GM23338 (cell line): ENCODE measurements around the gene NDUFB2. TPM values are rescaled to one million over a fixed set of nuclear protein-coding genes. Genes with fewer than 3 reads are reported as not detected.

Experiments
- ATAC-seq: fragments of 200-7000 bp; cut with Tn5 transposase; 3 replicates; pipeline ENCODE4 v1.9.1; 2020
- DNase-seq: peaks from one replicate; pipeline ENCODE4 v3.0.0-alpha.2; 2015; ENCODE audit warnings: low spot score
- H2AFZ ChIP-seq: fragments of 200-600 bp; sonication (generic); 2 replicates; pipeline ENCODE4 v1.8.0; 2016; ENCODE audit warnings: antibody characterized with exemption, mild to moderate bottlenecking, moderate library complexity
- H3F3A ChIP-seq: fragments of 200-600 bp; sonication (generic); replicated peaks from 2 replicates; pipeline ENCODE4 v1.8.0; 2017; ENCODE audit warnings: antibody characterized with exemption, mixed run types, low read depth
- H3K27ac ChIP-seq: fragments of 200-600 bp; sonication (generic); 2 replicates; pipeline ENCODE4 v1.6.1; 2016; ENCODE audit warnings: low read depth
- H3K27me3 ChIP-seq: fragments of 200-600 bp; sonication (generic); 2 replicates; pipeline ENCODE4 v1.8.0; 2016; ENCODE audit warnings: mild to moderate bottlenecking, mixed run types, moderate library complexity; ENCODE audit not compliant: insufficient read depth
- H3K36me3 ChIP-seq: fragments of 200-600 bp; sonication (generic); 2 replicates; pipeline ENCODE4 v1.8.0; 2016; ENCODE audit warnings: mild to moderate bottlenecking; ENCODE audit not compliant: insufficient read depth
- H3K4me1 ChIP-seq: fragments of 200-600 bp; sonication (generic); 2 replicates; pipeline ENCODE4 v1.8.0; 2016; ENCODE audit warnings: mild to moderate bottlenecking, moderate library complexity; ENCODE audit not compliant: insufficient read depth
- H3K4me2 ChIP-seq: fragments of 200-600 bp; sonication (generic); 2 replicates; pipeline ENCODE4 v1.7.1; 2017; ENCODE audit warnings: mixed run types
- H3K4me3 ChIP-seq: fragments of 200-600 bp; sonication (generic); 2 replicates; pipeline ENCODE4 v1.6.1; 2016; ENCODE audit warnings: mixed run types
- H3K79me2 ChIP-seq: fragments of 200-600 bp; sonication (generic); replicated peaks from 2 replicates; pipeline ENCODE4 v1.8.0; 2017; ENCODE audit warnings: mild to moderate bottlenecking; ENCODE audit not compliant: insufficient read depth
- H3K9me2 ChIP-seq: fragments of 200-600 bp; sonication (generic); 2 replicates; pipeline ENCODE4 v1.8.0; 2017; ENCODE audit not compliant: insufficient read depth
- H4K20me1 ChIP-seq: fragments of 200-600 bp; sonication (generic); replicated peaks from 2 replicates; pipeline ENCODE4 v1.8.0; 2017; ENCODE audit warnings: mild to moderate bottlenecking; ENCODE audit not compliant: insufficient read depth
- H3K27ac Mint-ChIP-seq: 2 replicates; pipeline ENCODE4 v1.8.0; 2020; ENCODE audit warnings: inconsistent platforms, mild to moderate bottlenecking, moderate library complexity, mixed read lengths
- H3K27me3 Mint-ChIP-seq: 3 replicates; pipeline ENCODE4 v1.8.0; 2022; ENCODE audit warnings: low read depth, mild to moderate bottlenecking, moderate library complexity, mixed read lengths, inconsistent platforms; ENCODE audit not compliant: insufficient read depth, poor library complexity
- H3K36me3 Mint-ChIP-seq: 3 replicates; pipeline ENCODE4 v1.8.0; 2021; ENCODE audit warnings: low read depth, mild to moderate bottlenecking, inconsistent platforms, moderate library complexity, mixed read lengths
- H3K4me1 Mint-ChIP-seq: 3 replicates; pipeline ENCODE4 v1.8.0; 2020; ENCODE audit warnings: mild to moderate bottlenecking, inconsistent platforms, mixed read lengths
- H3K4me3 Mint-ChIP-seq: 3 replicates; pipeline ENCODE4 v1.8.0; 2021; ENCODE audit warnings: moderate library complexity, mild to moderate bottlenecking, inconsistent platforms, mixed read lengths
- H3K9me3 Mint-ChIP-seq: 3 replicates; pipeline ENCODE4 v1.8.0; 2020; ENCODE audit warnings: moderate library complexity, mild to moderate bottlenecking, inconsistent platforms, mixed read lengths
- CREB1 ChIP-seq: fragments of 250-450 bp; sonication (Bioruptor Pico); IDR thresholded peaks from 2 replicates; pipeline ENCODE4 v1.5.0; 2020; ENCODE audit warnings: low read depth, mild to moderate bottlenecking, moderate library complexity
- EZH2 ChIP-seq: fragments of 200-600 bp; sonication (generic); IDR thresholded peaks from one replicate; pipeline ENCODE4 v1.8.0; 2017; ENCODE audit warnings: antibody characterized with exemption, mild to moderate bottlenecking, low read depth; ENCODE audit not compliant: unreplicated experiment
- EZH2phosphoT487 ChIP-seq: fragments of 200-600 bp; sonication (generic); IDR thresholded peaks from one replicate; pipeline ENCODE4 v1.8.1; 2018; ENCODE audit warnings: antibody characterized with exemption; ENCODE audit not compliant: unreplicated experiment
- JUNB ChIP-seq: IDR thresholded peaks from one replicate; pipeline ENCODE4 v1.6.1; 2016; ENCODE audit warnings: antibody characterized with exemption; ENCODE audit not compliant: unreplicated experiment
- REST ChIP-seq: IDR thresholded peaks from one replicate; pipeline ENCODE4 v1.6.1; 2018; ENCODE audit warnings: antibody characterized with exemption; ENCODE audit not compliant: unreplicated experiment
- ZNF331 ChIP-seq: fragments of 250-450 bp; sonication (Bioruptor Pico); IDR thresholded peaks from 2 replicates; pipeline ENCODE4 v1.5.0; 2020; ENCODE audit warnings: low read depth, mild to moderate bottlenecking, moderate library complexity
- polyA plus RNA-seq: library from polyadenylated mRNA; unstranded; fragments of >200 nt; fragmentation: Nextera tagmentation; extraction: Ambion mirVana; gene quantifications from 2 replicates; pipeline ENCODE4 v1.2.1, GENCODE V29; 2016
- total RNA-seq: library from RNA; depleted of rRNA; stranded (reverse); fragments of >200 nt; shearing (Covaris generic); gene quantifications from 2 replicates; pipeline ENCODE4 v1.2.3, GENCODE V29; 2014
- TF ChIP-seq, protein P1 (sequence below), 2 experiments: fragments of 200-600 bp in 1 of 2; sonication (generic) in 1 of 2; conservative IDR thresholded peaks; 2 replicates each; pipeline versions ENCODE4 v1.5.1 to v1.6.1; 2016 to 2017; ENCODE audit warnings: antibody characterized with exemption in 2 of 2, low read depth in 2 of 2, mild to moderate bottlenecking in 2 of 2, moderate library complexity in 1 of 2
- TF ChIP-seq, protein P2 (sequence below): IDR thresholded peaks from 2 replicates; pipeline ENCODE4 v1.6.1; 2016; ENCODE audit warnings: antibody characterized with exemption

The NDUFB2 gene
- total and polyA plus RNA-seq, 2 experiments from 2014 or later: 306 to 382 TPM

DNA sequence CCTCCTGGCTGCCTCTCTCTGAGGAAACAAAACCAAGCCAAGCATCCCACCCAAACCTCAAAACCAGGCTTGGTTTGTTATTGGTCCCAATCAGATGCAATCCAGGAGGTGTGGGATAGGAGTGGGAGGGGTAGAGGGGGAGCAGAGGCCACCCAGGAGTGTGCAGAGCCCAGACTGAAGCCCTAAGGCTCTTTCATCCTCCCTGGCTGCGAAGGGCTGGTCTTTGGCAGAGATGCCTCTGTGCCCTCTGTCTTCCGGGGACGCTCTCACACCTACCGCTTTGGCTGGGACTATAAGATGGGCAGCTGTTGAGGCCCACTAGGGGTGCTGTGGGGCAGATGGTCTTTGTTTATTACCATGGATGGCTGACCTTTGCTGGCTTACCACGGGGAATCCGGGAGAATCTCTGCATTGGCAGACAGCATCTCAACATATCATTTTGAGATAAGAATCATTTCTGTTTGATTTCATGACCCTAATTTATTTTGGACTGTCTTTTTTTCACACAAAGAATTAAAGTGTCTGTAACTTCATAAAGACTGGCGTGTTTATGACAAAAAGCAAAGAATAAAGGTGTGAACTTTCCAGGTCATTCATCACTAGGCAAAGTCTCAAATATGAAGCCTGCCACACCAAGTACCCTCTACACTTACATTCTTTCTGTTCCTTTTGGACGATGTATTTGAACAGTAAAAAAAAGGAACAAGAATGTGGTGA lies 49.4 kb upstream of the NDUFB2 start:
- Histone ChIP-seq H3K27me3 (peaks cover 12% of the 10 kb centered on the region), H2AFZ (no peak overlapping the region), H3K79me2 (no peaks in the 10 kb centered on the region), H3K4me3 (no peak overlapping the region), H3K36me3 (no peaks in the 10 kb centered on the region), H3K27ac (no peak overlapping the region), H3K4me2 (no peak overlapping the region), H3K4me1 (0 out of 2 replicates have a peak, but pooled peaks cover 5% of the 10 kb centered on the region), H3K9me2 (no peaks in the 10 kb centered on the region), H3F3A (no peaks in the 10 kb centered on the region; the same call in 1 of the 2 replicates), H4K20me1 (no peaks in the 10 kb centered on the region)
- no peaks in the 10 kb centered on the region for H3K36me3 Mint-ChIP-seq
- ATAC-seq (peak; percentile 96), DNase-seq (peak; percentile 90)
- no peak overlapping the region for H3K4me3 Mint-ChIP-seq
- H3K4me1 Mint-ChIP-seq: peaks cover 10% of the 10 kb centered on the region
- peaks cover 21% of the 10 kb centered on the region for H3K27me3 Mint-ChIP-seq
- TF ChIP-seq EZH2phosphoT487: no peak
- TF ChIP-seq, protein P1, sequence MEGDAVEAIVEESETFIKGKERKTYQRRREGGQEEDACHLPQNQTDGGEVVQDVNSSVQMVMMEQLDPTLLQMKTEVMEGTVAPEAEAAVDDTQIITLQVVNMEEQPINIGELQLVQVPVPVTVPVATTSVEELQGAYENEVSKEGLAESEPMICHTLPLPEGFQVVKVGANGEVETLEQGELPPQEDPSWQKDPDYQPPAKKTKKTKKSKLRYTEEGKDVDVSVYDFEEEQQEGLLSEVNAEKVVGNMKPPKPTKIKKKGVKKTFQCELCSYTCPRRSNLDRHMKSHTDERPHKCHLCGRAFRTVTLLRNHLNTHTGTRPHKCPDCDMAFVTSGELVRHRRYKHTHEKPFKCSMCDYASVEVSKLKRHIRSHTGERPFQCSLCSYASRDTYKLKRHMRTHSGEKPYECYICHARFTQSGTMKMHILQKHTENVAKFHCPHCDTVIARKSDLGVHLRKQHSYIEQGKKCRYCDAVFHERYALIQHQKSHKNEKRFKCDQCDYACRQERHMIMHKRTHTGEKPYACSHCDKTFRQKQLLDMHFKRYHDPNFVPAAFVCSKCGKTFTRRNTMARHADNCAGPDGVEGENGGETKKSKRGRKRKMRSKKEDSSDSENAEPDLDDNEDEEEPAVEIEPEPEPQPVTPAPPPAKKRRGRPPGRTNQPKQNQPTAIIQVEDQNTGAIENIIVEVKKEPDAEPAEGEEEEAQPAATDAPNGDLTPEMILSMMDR (conservative IDR thresholded peaks at IDR 0.05; ENCODE audit: low read depth in 2 of 2): peak; percentile 77 to 81
- no peaks in the 10 kb centered on the region; the same call in 2 of the 3 replicates for H3K9me3 Mint-ChIP-seq
- no peak overlapping the region for H3K27ac Mint-ChIP-seq

GRCh38 chr7:140649556-140650205 lies 46.8 kb upstream of the NDUFB2 start:
- Histone ChIP-seq H3K79me2 (no peaks in the 10 kb centered on the region), H2AFZ (no peak overlapping the region), H3K4me1 (0 out of 2 replicates have a peak, but pooled peaks cover 5% of the 10 kb centered on the region), H3K36me3 (no peaks in the 10 kb centered on the region), H3K27me3 (no peaks in the 10 kb centered on the region), H3K9me2 (no peaks in the 10 kb centered on the region), H3K27ac (no peak overlapping the region), H4K20me1 (no peaks in the 10 kb centered on the region), H3F3A (no peaks in the 10 kb centered on the region; the same call in 1 of the 2 replicates), H3K4me3 (no peak overlapping the region), H3K4me2 (no peak overlapping the region)
- Mint-ChIP-seq H3K4me1 (peaks cover 11% of the 10 kb centered on the region), H3K36me3 (no peaks in the 10 kb centered on the region), H3K27me3 (peaks cover 21% of the 10 kb centered on the region), H3K4me3 (no peak overlapping the region), H3K27ac (no peak overlapping the region), H3K9me3 (no peaks in the 10 kb centered on the region)
- ATAC-seq (no peak), DNase-seq (no peak)
- TF ChIP-seq CREB1 (CRISPR knock-in tag) (no peak), EZH2phosphoT487 (no peak)
- TF ChIP-seq, protein P2, sequence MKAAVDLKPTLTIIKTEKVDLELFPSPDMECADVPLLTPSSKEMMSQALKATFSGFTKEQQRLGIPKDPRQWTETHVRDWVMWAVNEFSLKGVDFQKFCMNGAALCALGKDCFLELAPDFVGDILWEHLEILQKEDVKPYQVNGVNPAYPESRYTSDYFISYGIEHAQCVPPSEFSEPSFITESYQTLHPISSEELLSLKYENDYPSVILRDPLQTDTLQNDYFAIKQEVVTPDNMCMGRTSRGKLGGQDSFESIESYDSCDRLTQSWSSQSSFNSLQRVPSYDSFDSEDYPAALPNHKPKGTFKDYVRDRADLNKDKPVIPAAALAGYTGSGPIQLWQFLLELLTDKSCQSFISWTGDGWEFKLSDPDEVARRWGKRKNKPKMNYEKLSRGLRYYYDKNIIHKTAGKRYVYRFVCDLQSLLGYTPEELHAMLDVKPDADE: no peak

DNA sequence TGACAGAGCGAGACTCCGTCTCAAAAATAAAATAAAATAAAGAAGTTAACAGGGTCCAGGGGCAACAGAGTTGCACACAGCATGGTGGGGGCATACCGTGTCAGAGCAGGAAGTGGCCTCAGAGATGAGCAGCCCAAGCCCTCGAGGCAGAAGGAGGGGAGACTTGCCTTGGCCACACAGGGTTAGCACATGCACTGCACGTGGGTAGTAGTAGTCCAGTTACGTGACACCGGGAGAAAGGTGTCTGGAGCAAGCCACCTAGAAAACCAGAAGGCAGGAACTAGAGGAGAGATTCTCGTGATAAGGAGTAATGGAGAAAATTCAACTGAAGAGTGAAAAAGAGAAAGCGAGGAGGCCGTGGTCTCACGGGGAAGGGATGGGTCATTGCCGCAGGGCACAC lies 46.1 kb upstream of the NDUFB2 start:
- Mint-ChIP-seq H3K27ac (no peak overlapping the region), H3K4me1 (peaks cover 11% of the 10 kb centered on the region), H3K4me3 (no peak overlapping the region), H3K9me3 (no peaks in the 10 kb centered on the region), H3K36me3 (no peaks in the 10 kb centered on the region), H3K27me3 (peaks cover 16% of the 10 kb centered on the region)
- Histone ChIP-seq H3K4me1 (0 out of 2 replicates have a peak, but pooled peaks cover 5% of the 10 kb centered on the region), H3K27me3 (no peaks in the 10 kb centered on the region), H3K79me2 (no peaks in the 10 kb centered on the region), H3K27ac (no peak overlapping the region), H2AFZ (no peak overlapping the region), H3K9me2 (no peaks in the 10 kb centered on the region), H3K4me2 (no peak overlapping the region), H4K20me1 (no peaks in the 10 kb centered on the region), H3F3A (no peaks in the 10 kb centered on the region), H3K4me3 (no peak overlapping the region), H3K36me3 (no peaks in the 10 kb centered on the region)
- ATAC-seq (no peak), DNase-seq (no peak)
- TF ChIP-seq JUNB (no peak), REST (no peak), ZNF331 (no peak), EZH2 (no peak)
